Stimulated activated CD4-positive, alpha-beta T cell treated with anti-CD3 and anti-CD28 coated beads, TNF-alpha, amount 100 ng/mL, for 1 hour (primary cell): ENCODE results near the gene SLC49A3.
"Not testable (repeated sequence)": the region's sequence is repeated elsewhere in the genome, so short reads cannot be mapped to it uniquely, and the experiment has no call there.

Experiments
- DNase-seq, 3 donors: peaks; one replicate each; pipeline ENCODE4 v3.0.0-alpha.2; 2020; ENCODE audit warnings: low read depth in 3 of 3, low spot score in 1 of 3

The SLC49A3 gene

DNA sequence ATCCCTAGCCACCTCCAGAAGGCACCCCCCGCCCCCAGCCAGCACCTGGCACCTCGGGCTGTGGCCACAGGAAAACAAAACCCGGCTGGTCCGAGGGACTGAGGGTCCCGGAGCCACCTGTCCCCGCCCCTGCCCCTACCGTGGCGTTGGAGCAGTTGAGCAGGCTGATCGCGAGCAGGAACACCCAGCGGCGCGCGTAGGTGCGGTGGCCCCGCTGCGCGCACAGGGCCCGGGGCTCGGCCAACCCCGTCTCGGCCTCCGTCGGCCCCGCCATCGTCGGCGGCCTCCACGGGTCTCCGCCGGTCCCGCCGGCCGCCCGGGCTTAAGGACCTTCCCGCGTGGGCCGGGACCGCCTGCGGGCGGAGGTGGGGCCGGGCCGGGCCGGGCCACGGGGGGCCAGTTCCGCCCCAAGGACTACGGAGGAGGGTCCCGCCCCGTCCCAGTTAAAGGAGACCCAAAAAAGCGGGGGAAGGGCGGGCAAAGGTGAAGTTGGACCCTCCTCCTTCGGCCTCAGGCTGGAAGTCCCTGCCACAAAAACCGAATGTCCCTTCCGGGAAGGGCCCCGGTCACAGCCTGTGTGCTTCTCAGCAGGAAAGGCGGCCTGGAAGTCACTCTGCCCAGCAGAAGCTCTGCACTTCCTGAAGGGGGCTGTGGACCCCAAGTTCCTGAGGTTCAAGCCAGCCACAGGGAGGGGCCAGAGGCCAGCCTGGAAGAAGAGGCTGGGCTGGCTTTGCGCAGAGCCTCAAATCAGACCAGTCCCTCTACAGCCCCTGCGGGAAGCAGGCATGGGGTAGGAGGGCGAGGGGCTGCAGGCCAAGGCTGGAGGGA is at the start of gene SLC49A3:
Gene SLC49A3, minus strand, starts transcription at position 298 of the 828 bp plus-strand sequence. Its CDS starts 24 bp downstream, at position 274.
- no peak for DNase-seq

DNA sequence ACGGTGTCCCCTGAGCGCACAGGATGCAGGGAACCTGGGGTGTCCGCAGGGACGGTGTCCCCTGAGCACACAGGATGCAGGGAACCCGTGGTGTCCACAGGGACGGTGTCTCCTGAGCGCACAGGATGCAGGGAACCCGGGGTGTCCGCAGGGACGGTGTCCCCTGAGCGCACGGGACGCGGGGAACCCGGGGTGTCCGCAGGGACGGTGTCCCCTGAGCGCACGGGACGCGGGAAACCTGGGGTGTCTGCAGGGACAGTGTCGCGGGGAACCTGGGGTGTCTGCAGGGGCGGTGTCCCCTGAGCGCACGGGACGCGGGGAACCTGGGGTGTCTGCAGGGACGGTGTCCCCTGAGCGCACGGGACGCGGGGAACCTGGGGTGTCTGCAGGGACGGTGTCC is 47.6 kb upstream of the SLC49A3 start:
- not testable (repeated sequence) for DNase-seq

DNA sequence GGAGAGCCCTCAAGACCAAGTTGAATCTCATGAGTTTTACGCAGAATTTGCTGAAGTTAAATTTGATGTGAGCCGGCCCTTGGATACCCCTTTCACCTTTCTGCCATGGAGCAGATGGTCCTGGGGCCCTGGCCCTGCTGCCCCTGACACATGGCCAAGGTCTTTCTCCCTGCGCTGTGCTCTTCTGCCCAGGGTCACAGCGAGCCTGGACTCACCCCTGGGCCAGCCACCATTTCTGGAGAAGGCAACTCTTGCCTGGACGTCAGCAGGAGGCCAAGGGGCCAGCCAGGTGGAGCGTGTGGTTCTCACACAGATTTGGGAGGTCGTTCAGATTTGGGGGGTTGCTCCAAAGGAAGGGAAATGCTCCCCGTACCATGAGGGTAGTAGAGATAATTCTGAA is 46.6 kb upstream of the SLC49A3 start:
- DNase-seq, result no peak

DNA sequence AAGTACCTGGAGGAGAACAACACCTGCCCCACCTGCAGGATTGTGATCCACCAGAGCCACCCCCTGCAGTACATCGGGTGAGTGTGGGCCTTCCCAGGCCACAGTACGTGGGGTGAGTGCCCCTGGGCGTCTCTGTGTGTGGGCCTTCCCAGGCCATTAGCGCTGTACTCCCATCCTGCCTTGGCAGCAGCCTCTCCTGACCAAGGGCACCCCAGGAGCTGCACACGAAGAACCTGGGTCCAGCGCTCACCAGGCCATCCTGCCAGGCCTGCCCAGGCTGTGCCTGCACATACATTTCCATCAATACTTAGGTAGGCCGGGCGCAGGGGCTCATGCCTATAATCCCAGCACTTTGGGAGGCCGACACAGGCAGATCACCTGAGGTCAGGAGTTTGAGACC is 46.0 kb upstream of the SLC49A3 start:
- DNase-seq, result no peak

DNA sequence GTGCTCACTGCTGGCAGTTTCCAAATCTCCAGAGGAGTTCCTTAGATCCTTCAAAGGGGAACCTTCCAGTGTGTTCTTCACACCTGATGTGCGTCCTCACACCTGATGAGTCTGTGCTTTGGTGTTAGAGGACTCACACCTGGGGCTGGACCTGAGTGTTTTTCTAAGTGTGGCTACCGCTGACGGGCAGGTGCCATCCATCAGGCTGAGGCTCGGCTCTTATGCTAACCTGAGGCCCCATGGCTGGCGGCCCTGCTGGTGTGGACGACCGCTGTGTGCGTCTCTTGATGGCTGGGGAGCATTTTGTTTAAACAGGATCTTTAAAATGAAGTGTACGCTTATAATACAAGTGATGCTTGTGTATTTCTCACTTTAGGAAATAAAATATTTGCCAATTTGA is 45.1 kb upstream of the SLC49A3 start:
- no peak for DNase-seq

DNA sequence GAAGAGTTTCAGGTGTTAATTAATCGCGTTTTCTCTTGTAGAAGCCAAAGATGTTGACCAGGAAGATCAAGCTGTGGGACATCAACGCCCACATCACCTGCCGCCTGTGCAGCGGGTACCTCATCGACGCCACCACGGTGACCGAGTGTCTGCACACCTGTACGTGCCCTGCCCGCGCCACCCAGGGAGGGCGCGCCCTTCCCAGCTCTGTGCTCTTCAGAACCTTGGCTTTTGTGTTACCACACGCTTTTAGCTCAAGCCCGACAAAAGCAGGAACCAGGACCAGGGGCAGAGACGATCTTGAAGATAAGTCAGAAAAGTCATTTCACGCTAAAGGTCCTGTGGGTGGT is 44.7 kb upstream of the SLC49A3 start:
- no peak for DNase-seq

DNA sequence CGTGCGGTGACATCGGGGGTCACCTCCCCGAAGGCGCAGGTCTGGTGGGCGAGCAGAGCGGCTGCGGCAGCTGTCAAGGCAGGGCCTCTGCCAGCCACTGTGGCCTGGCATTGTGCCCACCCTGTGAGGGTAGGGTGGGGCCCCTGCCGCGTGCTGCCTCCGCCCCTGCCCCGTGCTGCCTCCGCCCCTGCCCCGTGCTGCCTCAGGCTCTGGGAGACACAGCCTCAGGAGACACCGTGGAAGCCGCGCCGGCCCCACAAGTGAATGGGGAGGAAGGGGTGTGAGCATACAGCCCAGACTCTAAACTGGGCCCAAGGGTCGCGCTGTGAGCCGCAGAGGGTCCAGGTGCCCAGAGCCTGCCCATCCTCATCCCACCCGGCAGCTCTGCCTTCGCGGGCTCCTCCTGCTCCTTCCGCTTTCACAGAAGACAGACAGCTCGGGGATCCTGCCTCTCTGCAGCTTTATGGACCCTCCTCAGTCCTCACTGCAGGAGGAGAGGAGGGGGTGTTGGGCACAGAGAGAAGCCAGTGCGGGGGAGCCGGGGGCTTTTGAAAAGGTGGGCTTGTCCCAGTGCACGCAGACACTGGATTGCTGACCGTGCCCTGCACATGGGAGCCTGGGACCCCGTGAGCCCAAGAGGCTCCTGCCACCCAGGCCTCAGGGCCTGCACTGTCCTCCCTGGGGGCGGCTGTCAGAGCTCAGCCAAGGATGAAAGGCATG is 44.1 kb upstream of the SLC49A3 start:
- no peak for DNase-seq

DNA sequence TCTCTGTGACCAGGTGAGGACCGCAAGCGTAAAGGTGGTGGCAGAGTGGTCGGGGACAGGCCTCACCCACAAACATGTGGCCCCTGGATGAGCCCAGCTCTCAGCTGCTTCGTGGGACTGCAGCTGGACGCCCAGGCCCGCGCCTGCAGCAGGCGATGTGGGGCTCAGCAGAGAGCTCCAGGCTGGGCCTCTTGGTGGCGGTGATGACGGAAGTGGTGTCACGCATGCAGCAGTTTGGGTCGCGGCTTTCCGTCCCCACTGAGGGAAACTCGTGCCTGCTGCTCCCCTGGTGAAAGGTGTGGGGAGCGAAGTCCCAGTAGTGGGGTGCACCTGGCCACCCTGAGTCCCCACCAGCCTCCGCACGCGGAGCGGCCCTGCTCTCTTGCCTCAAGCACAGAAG is 43.5 kb upstream of the SLC49A3 start:
- DNase-seq, result no peak

DNA sequence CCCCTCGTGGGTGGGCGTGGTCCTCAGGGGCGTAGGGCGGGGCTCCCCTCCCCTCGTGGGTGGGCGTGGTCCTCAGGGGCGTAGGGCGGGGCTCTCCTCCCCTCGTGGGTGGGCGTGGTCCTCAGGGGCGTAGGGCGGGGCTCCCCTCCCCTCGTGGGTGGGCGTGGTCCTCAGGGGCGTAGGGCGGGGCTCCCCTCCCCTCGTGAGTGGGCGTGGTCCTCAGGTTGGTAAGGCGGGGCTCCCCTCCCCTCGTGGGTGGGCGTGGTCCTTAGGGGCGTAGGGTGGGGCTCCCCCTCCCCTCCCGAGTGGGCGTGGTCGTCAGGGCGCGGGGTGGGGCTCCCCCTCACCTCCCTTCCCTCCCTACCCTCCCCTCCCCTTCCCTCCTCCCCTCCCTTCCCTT is 43.0 kb upstream of the SLC49A3 start:
- not testable (repeated sequence) for DNase-seq

DNA sequence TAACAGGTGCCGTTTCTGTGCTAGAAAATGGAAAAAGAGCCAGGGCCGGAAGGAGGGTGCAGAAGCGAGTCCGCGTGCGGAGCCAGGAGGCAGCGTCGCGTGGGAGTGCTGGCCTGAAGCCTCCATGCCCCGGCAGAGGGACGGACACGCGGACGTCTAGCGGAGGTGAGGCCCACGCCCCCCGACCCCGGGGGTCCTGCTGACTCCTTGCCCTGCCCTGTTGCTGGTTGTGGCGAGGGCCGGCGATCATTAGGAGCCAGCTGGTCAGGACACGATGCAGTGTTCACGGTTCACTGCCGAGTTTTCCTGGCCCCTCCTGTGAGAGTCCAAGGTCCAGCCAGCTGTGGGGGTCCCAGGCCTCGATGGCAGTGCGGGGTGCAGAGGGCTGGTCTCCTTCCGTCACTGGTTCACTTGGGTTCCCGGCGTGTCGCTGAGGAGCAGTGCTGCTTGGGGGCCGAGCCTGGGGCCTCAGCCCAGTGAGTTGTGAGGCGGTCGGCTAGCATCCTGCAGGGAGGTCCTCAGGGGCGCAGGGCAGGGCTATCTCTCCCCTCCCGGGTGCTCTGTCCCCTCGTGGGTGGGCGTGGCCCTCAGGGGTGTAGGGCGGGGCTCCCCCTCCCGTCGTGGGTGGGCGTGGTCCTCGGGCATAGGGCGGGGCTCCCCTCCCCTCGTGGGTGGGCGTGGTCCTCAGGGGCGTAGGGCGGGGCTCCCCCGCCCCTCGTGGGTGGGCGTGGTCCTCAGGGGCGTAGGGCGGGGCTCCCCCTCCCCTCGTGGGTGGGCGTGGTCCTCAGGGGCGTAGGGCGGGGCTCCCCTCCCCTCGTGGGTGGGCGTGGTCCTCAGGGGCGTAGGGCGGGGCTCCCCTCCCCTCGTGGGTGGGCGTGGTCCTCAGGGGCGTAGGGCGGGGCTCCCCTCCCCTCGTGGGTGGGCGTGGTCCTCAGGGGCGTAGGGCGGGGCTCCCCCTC is 42.3 kb upstream of the SLC49A3 start:
- DNase-seq, result not testable (repeated sequence)

DNA sequence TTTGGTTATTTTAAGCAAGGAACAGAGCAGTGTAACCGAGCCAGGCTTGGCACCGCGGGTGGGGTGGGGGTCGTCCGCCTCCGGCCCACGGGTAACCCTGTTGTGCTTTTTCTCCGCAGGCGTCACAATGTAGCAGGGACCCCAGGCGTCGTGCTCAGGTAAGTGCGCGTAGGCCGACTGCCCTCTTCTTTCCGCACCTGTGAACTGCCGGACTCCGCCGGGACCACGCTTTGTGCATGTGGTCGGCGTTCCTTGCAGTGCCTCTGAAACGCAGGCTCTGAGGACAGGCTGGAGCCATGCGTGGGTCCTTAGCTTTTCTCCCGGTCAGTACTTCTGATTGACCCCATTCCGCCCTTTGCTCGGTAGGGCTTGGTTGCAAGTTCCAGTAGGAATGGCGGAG is 41.6 kb upstream of the SLC49A3 start:
- no peak for DNase-seq

DNA sequence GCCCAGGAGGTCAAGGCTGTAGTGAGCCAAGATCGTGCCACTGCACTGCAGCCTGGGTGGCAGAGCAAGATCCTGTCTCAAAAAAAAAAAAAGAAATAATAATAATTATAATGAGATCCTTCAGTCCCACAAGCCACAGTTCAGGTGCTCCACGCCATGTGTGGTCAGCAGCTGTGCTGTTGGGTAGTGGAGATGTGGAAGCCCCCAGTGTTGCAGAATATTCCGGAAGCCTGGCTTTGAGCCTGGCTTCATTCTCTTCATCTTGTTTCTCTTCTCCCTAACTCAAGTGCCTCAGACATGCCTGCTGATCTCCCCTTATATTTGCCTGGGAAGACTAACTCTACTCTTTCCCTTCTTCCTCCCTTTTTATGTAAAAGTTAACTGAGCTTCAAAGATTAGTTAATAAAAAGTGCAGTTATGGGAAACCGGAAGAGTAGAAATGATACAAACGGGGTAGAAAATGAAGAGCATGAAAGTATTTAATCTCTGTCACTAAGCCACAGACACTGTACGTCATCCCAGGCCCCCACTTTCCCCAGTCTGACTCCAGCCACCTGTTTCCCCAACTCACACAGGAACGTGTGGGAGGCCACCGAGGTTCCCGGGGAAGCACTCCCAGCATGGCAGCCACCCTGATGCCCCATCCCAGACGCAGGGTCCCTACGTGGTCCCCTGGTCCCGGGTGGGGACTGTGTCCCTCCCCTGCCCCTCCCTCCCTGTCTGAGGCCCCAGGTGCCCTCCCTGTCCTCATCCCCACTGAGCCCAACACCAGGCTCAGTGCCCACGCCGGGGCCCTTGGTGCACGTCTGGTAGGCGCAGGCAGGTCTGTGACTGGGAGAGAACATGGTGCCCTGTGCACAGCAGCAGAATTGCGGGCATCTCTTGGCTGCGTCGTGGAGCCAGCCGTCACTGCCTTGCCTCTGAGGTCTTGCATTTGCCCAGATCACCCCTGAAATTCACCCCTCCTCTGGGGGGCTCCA is 40.7 kb upstream of the SLC49A3 start:
- no peak for DNase-seq

DNA sequence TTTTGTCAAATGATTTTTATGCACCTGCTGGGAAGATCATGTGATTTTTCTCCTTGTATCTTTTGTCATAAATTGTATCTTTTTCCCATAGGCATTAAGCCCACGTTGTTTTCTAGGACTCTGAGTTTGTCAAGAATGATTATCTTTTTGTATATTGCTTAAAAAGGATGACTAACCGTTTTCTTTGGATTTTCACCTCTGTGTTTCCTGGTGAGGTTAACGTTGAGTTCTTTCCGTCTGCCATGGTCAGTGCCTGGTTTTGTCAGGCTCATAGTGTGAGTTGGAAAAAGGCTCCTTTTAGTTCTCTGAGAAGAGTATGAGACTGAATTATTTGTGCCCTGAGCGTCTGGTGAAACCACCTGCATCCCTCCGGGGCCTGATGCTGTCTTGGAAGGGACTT is 38.6 kb upstream of the SLC49A3 start:
- DNase-seq, result no peak

DNA sequence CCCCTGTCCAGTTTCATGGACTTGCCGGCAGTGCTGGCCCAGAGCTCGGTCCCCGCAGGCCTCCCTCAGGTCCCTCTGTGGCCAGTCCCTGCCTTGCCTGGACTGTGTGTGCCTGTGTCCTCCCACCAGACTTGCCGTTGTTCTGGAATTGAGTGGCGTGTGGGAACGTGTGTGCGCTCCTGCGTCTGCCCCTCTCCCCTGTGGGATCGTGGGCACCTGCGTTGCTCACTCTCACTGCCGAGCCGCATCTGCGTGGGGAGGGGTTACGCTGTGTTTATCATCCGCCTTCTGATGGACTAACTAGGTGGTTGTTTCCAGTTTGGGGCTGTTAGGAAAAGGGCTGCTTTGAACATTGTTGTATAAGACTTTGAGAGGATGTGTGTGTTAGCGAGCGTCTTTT is 37.9 kb upstream of the SLC49A3 start:
- no peak for DNase-seq

DNA sequence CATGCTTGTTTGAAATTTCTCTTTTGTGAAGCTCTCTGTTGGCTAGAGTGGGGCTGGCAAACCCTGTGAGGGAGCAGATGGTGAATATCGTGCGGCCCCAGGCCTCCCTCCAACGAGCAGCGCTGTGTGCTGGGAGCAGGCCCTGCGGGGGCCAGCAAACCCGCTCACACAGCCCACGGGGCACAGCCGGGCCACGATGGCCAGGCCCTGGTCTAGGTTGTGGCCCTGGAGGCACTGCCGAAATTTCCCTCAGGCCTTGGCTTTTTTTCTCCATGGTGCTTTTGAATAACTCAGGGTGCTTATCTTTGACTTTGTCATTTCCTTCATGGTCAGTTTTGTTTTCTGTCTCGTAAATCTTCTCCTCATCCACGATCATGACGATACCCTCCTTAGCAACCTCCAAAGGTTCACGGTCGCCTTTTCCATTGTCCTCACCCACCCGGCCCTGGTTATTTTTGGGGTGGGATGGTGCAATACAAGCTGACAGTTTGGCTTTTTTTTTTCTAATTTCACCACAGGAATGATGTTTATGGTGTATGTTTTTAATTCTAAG is 37.4 kb upstream of the SLC49A3 start:
- no peak for DNase-seq

DNA sequence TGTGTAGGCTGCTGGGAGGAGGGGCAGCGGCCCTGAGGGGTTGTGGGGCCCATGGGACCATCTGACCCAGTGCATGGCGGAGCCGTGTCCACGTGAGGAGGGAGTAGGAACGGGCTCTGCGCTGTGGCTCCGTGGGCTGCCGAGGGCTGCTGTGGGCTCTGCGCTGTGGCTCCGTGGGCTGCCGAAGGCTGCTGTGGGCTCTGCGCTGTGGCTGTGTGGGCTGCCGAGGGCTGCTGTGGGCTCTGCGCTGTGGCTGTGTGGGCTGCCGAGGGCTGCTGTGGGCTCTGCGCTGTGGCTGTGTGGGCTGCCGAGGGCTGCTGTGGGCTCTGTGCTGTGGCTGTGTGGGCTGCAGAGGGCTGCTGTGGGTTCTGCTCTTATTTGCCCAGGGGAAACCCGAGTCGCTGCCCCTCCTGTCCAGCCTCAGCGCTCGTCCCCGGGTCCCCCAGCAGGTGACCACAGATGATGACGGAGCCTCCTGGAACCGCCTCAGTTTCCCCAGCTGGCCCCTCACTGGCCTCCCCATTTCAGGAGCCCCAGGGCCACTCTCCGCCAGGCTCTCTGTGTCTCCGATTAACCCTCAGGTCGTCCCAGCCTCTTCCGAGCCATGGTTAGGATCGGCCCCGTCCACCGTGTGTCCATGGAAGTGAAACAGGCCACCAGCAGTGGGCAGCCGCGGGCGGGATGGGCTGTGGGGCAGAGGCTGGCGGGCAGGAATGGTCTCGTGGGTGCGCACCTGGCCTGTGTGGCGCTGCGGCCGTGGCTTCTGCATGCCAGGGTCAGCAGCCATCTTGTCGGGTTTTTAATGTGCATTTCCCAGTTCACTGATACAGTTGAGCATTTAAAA is 36.7 kb upstream of the SLC49A3 start:
- no peak for DNase-seq

DNA sequence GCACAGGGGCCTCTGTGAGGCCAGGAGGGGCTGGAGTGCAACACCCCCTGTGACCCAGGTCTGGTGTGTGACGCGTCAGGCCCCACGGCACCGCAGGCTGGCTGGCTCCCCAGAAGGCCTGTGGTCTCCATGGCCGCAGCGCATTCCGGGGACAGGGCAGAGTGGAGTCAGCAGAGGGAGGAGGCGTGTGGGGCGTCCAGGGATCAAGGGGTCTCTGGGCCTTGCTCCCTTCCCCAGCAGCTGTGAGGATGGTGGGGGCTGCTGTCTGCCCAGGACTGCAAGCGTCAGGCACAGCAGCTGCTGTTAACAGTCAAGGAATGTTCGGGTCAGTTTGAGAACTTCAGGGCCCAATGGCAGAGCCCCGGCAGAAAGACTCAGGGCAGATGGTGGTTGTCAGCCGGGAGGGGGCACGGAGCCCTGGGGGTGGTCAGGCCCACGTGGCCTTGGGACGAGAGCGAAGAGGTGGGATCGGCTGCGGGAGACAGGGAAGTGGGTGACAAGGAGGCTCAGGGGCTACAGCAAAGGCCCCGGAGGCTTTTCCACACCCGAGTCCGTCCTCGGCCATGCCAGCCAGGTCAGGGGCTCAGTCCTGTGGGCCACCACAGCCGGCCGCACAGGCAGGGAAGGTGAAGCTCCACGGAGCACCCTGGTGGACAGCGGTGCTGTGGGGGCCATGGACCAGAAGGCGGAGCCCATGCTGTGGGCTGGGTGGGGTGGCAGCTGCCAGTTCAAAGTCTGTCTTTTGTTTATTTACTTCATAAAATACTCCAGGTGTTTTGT is 35.0 kb upstream of the SLC49A3 start:
- DNase-seq, result no peak

DNA sequence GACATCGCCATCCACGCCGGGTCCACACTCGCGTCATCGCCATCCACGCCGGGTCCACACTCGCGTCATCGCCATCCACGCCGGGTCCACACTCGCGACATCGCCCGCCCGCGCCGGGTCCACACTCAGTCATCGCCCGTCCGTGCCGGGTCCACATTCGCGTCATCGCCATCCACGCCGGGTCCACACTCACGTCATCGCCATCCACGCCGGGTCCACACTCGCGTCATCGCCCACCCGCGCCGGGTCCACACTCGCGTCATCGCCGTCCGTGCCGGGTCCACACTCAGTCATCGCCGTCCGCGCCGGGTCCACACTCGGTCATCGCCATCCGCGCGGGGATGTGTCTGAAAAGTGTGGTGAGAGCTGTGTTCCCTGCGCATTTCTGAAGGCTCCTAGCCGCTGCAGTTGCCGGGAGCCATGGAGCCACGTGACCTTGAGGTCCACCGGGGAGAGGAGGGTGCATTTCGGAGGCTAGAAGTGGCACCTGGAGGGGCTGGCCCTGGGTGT is 34.0 kb upstream of the SLC49A3 start:
- DNase-seq, result no peak
